ENCODE measurements around the gene SDK1.

The SDK1 gene

GRCh38 chr7:4058158-4058557, 757.1 kb downstream of the SDK1 start:
- no peak overlapping the region for H3K4me3 ChIP-seq (replicated peaks; ENCODE audit: low read depth, low read length)
- no peak for DNase-seq (ENCODE audit: extremely low read depth, low read depth)
- no peak for TF ChIP-seq CTCF (IDR thresholded peaks at IDR 0.05; ENCODE audit: low read depth, low read length, missing control alignments)

- no peak overlapping the region for H3K4me3 ChIP-seq (replicated peaks; ENCODE audit: low read depth, low read length)
- no peak for TF ChIP-seq CTCF (IDR thresholded peaks at IDR 0.05; ENCODE audit: low read depth, low read length, missing control alignments)
- no peak for DNase-seq (ENCODE audit: extremely low read depth, low read depth)
These were observed 764.1 kb downstream of the SDK1 start for GRCh38 chr7:4065190-4065589.

DNA sequence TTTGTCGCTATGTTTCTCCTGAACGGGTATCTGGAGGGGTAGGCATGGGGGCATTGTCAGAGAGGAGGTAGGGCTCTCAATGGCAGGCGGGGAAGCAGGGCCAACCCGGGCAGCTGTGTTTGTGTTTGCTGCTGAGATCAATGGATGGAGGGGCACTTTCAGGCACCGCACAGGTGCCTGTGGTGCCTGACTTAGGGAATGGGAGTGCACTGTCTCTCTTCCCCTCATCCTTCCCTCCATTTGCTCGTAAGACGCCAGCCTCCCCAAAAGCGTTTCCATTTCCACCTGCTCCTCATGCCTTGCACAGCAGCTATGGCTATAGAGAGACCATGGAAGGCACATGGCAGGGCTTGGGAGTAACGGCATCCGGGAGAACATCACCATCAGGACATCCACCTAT, 765.2 kb downstream of the SDK1 start:
- no peak for DNase-seq (ENCODE audit: extremely low read depth, low read depth)
- no peak overlapping the region for H3K4me3 ChIP-seq (replicated peaks; ENCODE audit: low read depth, low read length)
- no peak for TF ChIP-seq CTCF (IDR thresholded peaks at IDR 0.05; ENCODE audit: low read depth, low read length, missing control alignments)

DNA sequence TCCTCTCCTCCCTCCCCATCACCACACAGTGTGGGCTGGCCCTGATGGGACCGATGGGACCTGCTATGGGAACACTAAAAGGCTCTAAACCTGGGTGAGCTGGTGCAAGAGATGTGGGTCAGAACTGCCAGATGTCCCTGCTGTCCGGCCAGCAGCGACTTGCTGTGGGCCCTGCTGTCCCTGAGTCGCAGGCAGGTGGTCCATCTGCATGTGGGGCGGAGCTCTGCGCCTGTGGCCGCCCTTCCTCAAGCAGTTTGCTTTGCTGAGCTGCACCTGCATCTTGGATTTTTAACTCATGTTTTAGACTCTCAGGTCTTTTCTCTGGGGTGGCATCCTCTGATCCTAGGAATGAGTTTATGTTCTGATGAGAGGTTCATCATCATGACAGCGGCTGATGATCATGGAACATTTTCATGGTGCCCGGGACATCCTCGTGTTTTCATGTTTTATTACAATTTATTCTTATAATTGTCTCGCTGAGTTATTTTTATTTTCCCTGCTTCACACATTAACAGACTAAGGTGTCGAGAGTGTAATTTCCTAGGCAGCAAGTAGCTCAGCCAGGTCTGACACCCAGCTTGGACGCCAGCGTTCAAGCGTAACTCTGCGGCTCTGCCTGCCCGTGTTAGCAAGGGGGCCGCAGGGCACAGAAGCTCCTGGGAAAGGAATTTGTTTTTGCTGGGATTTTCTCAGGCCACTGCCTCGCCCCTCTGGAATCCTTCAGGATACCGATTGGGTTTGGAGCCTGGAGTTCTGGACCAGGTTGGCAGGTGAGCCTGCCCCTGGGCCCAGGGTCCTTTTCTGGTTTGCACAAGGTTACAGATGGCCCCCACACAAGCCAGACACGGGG, 765.8 kb downstream of the SDK1 start:
- no peak for DNase-seq (ENCODE audit: extremely low read depth, low read depth)
- TF ChIP-seq CTCF (IDR thresholded peaks at IDR 0.05; ENCODE audit: low read depth, low read length, missing control alignments): no peak
- no peak overlapping the region for H3K4me3 ChIP-seq (replicated peaks; ENCODE audit: low read depth, low read length)

DNA sequence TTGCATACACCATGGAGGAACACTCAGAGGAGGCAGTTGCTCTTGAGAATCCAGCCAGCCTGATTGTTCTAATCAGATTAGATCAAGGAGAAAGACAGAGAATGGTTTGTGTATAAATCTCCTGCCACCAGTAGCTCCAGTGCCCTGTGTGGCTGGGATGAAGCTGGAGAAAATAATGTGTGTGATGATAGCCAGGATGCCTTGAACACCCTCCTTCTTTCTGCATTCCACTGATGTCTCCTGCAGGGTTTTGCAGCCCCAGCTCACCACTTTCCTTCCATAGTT, 766.4 kb downstream of the SDK1 start:
- H3K4me3 ChIP-seq (replicated peaks; ENCODE audit: low read depth, low read length): no peak overlapping the region
- no peak for TF ChIP-seq CTCF (IDR thresholded peaks at IDR 0.05; ENCODE audit: low read depth, low read length, missing control alignments)
- DNase-seq (ENCODE audit: extremely low read depth, low read depth): no peak

DNA sequence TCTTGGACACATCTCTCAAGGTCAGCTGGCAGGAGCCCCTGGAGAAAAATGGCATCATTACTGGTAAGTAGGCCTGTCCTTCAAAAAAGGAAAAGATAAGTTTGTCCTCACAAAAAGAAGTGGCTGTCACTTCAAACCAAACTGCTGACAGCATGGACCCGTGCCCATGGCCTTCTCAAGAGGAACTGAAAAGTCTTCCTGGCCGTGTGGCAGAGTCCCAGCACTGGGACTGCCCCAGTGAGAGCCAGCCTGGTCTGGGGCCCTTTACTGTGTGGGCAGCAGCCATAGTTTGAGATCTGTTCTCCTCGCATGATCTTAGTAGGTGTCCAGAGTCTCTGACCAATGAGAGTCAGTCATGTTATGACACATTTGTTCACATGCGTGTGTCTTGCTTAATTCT, 766.8 kb downstream of the SDK1 start:
- no peak for DNase-seq (ENCODE audit: extremely low read depth, low read depth)
- no peak overlapping the region for H3K4me3 ChIP-seq (replicated peaks; ENCODE audit: low read depth, low read length)
- no peak for TF ChIP-seq CTCF (IDR thresholded peaks at IDR 0.05; ENCODE audit: low read depth, low read length, missing control alignments)

GRCh38 chr7:4068286-4068685, 767.2 kb downstream of the SDK1 start:
- DNase-seq (ENCODE audit: extremely low read depth, low read depth): no peak

More at GRCh38 chr7:4068286-4068685, 767.2 kb downstream of the SDK1 start:
- no peak for TF ChIP-seq CTCF (IDR thresholded peaks at IDR 0.05; ENCODE audit: low read depth, low read length, missing control alignments)
- H3K4me3 ChIP-seq (replicated peaks; ENCODE audit: low read depth, low read length): no peak overlapping the region
